T-helper 2 cell (primary cell): ENCODE measurements around the gene LIN52.
A peak's percentile ranks its signal among the peaks of the same experiment; 100 is the strongest.

Experiments
- DNase-seq, 5 experiments: peaks; one replicate each; pipeline versions ENCODE4 v3.0.0 to v3.0.0-alpha.2; 2012 to 2022

LIN52 gene

DNA sequence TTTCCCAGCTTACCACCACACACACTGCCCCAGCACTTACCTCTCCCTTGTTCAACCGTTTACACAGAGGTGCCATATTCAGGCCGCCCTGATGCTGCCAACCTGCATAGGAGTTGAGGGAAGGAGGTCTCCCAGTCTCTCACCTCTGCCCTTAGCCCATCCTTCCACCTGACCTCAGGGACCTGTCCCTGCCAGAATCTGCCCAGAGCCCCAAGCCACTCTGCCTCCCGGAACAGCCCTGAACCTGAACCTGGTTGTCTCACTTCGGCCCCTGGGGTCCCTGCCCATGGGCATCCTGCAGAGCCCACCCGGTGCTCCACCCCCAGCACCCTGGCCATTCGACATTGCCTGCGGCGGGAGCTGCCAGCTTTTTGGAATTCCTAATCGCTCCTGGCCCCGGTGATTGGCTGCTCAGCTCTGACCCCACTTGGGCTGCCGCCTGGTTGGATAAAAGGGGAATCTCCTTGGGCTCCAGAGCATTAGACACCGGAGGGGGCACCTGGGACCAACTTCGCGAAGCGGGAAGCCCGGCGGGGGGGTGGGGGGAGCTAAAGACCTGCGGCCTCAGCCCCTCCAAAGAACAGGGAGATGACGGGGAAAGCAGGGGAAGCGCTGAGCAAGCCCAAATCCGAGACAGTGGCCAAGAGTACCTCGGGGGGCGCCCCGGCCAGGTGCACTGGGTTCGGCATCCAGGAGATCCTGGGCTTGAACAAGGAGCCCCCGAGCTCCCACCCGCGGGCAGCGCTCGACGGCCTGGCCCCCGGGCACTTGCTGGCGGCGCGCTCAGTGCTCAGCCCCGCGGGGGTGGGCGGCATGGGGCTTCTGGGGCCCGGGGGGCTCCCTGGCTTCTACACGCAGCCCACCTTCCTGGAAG, 154.5 kb downstream of the LIN52 start, which contains the start of gene VSX2:
VSX2 (plus strand) TSS at position 476 of the 874 bp plus-strand sequence; CDS start at position 589, 113 bp downstream.
- no peak for DNase-seq

DNA sequence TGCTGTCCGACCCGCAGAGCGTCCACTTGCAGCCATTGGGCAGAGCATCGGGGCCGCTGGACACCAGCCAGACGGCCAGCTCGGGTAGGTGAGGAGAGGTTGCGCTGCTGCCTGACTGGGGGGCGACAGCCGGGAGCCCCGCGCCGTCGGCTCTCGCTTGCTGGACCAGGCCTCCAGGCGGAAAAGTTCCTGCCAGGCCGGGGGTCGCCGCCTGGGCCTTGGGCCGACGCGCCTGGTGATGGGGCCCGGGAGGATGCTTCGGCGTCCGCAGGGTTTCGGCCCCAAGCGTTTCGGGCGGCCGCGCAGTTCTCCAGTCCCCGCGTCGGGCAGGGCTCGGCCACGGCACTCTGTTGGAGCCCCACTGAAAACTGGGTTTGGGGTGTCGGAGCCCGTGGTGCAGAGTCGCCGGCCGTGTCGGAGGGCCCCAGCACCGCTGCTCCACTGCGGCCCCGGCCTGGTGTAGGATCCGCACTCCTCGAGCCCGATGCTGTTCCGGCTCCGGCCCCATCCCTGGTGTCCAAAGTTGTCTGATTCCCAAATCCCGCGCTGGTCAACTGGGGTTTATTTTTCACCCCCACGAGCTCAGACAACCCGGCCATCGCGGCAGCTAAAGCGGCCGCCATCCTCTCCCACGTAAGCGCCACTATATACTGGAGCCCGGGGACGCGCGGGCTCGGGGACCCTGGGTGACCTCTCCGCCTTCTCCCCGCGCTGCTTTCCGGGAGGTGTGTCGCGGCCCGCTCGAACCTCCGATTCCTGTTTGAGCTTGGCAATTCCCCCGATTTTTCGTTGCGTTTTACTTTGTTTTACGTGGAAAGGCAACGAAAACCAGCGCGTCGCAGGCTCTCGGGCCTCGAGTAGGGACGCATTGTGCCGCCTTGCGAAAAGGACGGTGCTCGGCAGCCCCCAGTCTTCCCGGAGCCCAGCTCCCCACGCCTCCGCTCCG, 155.4 kb downstream of the LIN52 start:
- no peak for DNase-seq

DNA sequence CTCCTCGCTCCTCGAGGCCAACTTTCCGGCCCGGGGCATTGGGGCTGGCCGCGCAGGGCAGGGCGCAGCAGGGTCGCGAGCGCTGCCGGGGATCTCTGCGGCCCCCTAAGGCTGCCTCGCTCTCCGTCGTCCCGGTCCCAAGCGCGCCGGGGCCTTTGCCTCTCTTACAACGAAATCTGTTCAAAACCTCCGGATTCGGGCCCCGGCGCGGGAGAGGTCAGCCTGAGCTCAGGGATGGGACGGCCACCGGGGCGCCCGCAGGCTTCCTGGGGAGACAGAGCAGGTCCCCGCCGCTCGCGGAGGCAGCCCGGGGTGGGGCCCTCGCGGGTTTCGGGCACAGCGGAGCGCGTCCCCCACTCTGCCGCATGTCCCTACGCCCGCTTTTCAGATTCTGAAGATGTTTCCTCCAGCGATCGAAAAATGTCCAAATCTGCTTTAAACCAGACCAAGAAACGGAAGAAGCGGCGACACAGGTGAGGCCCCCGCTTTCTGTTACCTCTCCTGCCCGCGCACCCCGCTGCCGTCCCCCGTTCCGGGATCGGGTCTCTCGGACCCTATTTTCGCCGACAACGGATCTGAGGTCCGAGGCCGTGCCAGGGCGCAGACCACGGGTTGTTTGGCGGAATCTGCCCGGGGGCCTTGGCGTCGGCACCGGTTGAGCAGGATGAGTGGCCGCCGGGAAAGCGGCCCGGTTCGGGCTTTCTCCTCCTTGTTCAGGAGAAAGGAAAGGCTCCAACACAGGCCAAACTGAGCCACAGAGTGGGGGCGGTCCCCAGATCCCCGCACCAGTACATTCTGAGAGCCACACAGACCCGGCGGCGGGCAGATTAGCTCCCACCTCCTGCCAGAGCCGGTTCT, 156.3 kb downstream of the LIN52 start:
- DNase-seq = peak in 1 of 5 experiments; percentile 15

DNA sequence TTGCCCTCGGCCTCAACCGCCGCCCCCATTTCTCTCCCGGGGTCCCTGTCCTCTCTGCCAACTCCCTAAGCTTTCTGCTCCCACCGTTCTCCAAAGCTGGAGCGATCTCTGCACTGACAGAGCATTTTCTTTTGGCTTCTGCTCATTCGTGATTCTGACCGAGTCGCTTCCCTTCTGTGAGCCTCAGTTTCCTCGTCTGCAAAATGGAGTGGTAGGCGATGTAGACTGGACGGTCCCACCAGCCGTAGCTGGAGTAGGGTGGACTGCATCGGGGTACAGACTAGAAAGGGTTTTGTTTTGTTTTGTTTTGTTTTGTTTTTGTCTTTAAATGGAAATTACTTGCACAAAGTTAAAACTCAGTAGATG, 156.9 kb downstream of the LIN52 start:
- no peak for DNase-seq

DNA sequence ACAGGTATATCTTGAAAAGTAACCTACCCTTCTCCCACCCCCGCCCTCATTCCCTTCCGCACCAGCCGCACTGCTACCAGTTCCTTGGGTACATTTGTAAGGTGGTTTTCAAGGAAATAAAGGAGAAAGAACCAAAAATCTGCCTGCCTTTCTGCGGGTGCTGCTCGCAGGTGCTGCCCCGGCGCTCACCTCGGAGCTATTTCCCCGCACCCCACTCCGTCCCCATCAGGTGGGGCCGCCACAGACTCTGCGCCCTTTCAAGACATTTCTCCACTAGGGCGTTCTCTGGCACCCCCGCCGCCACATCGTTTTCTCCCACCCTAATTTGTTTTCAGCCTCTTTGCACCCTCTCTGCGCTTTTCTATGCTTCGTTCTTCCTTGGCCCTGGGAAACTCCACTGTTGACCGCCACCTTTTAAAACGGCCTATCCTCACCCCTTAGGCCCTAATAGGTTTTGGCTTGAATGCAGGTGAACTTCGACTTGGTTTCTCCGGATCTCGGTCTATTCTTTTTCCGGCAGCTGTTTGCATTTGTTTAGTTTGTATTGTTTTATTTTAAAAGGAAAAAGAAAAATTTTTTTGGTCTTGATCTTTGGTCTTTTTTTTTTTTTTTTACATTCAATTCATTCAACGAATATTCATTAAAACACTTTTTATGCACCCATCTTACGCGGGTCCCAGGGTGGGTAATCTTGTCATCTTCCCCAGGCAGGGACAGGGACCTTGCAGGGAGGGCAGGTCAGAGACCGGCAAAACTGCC, 157.4 kb downstream of the LIN52 start:
- DNase-seq = no peak

DNA sequence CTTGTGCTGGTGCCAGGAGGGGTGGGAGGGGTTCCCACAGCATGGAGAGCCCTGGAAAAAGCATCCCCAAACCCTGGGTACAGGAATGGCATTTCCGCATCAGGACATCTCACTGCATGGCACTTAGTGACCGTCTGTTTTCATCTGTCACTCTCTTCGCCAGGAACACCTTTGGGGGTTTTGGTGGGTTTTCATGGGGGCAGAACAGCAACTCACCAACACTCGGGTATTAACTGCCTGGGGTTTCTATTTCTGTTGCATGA, 158.0 kb downstream of the LIN52 start:
- no peak for DNase-seq

DNA sequence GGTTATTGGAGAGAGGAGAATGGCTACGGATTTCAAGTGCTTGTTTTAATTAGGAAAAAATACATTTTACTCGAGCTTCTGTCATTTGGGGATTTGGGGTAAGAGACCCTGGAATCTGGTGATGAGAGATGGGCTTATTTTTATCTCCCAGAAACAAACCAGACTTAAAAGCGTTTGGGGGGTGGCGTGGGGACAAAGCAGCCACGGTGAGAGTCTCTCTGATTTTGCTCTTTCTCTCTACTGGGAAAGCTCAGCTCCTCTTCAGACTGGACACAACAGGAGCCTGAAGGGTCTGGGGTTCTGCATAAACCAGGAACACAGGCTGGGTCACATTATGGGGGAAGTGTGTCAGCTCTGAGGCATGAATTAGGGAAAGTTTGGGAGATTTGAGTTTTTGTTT, 158.3 kb downstream of the LIN52 start:
- DNase-seq = no peak

DNA sequence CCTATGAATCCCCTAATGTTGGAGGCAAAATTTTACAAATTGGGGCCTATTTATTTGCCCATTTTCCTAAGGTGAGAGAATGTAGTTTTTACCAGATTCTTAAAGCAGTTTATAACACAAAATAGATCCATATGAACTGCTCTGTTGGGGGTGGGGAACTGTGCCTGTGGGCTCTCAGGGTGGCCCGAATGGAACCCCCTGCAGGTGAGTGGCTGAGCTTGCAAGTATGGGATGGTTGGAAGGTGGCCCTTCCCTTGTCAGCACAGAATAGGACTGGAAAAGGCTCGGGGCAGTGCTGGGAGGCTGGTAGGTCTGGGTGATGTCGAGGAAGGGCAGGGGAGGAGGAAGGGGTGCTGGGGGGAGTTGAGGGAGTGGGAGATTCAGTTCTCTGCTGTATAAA, 159.4 kb downstream of the LIN52 start:
- no peak for DNase-seq

DNA sequence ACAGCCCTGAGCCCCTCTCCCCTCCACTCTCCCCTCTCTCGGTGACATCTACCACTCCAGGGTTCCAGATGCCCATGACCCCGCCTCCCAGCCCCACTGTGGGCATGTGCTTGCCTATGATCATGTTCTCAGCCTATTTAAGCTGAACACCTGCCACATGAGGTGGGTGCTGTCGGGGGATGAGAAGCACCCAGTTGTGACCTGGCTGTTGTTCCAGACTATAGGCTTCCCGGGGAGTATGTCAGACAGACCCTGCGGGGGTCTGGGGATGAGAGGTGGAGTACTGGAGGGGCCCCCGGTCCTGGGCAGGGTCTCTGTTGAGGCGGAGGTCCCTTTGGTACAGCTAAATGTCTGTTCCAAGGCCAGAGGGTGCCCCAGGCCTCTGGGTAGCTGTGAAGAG, 160.5 kb downstream of the LIN52 start:
- DNase-seq = no peak

DNA sequence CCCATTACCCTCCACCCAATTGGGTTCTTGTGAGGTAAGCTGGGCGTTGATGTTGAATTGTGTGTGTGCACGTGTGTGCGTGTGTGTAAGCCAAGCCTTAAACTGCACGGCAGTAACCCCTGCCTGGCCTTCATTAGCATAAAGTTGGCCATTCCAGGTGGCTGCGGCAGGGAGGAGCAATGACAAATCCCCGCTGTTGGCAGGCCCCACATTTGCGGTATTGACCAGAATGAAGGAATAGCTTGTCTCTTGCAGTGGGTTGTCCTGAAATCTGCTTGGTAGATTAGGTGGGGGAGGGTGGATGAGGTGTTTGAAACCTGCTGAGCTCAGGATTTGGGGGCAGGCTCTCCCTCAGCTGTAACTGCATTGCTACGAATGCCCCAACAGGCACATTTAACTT, 161.8 kb downstream of the LIN52 start:
- no peak for DNase-seq

DNA sequence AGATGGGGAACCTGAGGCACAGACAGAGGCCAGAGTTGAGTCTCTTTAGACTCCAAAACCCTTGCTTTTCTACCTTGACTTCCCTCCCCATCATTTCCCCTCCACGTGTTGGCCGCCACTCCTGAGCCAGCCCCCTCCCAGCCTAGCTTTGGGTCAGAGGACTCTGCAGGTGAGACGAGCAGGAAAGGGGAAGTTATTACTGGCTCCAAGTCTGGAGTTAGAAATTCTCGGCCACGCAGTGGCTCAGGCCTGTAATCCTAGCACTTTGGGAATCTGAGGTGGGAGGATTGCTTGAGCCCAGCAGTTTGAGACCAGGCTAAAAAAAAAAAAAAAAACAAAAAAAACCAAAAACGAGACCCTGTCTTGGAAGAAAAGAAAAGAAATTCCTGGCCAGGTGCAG, 163.3 kb downstream of the LIN52 start:
- no peak for DNase-seq

DNA sequence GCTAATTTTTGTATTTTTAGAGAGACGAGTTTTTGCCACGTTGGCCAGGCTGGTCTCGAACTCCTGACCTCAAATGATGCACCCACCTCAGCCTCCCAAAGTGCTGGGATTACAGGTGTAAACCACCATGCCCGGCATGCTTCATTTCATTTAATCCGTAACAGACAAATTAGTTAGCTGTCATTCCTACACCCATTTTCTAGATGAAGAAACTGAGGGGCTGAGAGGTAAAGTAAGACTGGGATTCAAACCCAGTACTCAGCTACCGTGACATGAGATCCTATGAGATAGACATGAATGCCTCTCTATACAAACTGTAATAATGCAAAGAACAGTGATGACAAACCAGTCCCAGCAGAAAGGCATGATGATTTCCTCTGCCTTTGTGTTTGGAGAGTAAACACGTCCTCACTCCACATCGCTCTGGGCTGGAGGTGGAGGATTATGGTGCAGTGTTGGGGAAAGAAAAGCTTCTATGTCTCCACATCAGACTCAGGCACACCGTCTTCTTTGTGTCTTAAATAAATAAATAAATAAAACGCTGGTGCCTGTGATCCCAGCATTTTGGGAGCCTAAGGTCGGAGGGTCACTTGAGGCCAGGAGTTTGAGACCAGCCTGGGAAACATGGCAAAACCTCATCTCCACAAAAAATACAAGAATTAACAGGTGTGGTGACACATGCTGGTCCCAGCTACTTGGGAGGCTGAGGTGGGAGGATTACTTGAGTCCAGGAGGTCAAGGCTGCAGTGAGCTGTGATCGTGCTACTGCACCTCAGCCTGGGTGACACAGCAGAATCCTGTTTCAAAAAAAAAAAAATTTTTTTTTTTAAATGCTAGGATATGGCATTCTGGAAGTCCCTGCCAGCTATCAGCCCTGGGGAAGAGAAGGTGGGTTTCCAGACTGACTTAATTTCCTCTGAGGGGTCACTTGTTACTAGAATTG, 164.9 kb downstream of the LIN52 start:
- no peak for DNase-seq
